HG03039 (cell line): ENCODE data around the gene RAD51B.
"Not testable (repeated sequence)": the region's sequence is repeated elsewhere in the genome, so short reads cannot be mapped to it uniquely, and the experiment has no call there.

Experiments
- ATAC-seq: cut with Tn5 transposase; IDR thresholded peaks from one replicate; pipeline ENCODE4 v1.9.1; 2021; ENCODE audit warnings: mild to moderate bottlenecking, moderate library complexity; ENCODE audit not compliant: unreplicated experiment

The RAD51B gene

GRCh38 chr14:67978749-67979148 lies 159.2 kb downstream of the RAD51B start:
- ATAC-seq = no peak

GRCh38 chr14:67982711-67983608 lies 163.4 kb downstream of the RAD51B start:
- no peak for ATAC-seq

GRCh38 chr14:67984274-67984673 lies 164.7 kb downstream of the RAD51B start:
- ATAC-seq = no peak

- ATAC-seq = no peak
Observed at GRCh38 chr14:67986131-67986841, 166.7 kb downstream of the RAD51B start.

- ATAC-seq = no peak
Observed at GRCh38 chr14:67987606-67988005, 168.0 kb downstream of the RAD51B start.

GRCh38 chr14:67988210-67988609 lies 168.6 kb downstream of the RAD51B start:
- ATAC-seq = not testable (repeated sequence)

GRCh38 chr14:67990576-67990975 lies 171.0 kb downstream of the RAD51B start:
- no peak for ATAC-seq

GRCh38 chr14:67994531-67994930 lies 175.0 kb downstream of the RAD51B start:
- no peak for ATAC-seq

GRCh38 chr14:67996235-67996634 lies 176.7 kb downstream of the RAD51B start:
- no peak for ATAC-seq

GRCh38 chr14:67998834-67999233 lies 179.3 kb downstream of the RAD51B start:
- no peak for ATAC-seq

- ATAC-seq = no peak
Observed at GRCh38 chr14:67999290-67999689, 179.7 kb downstream of the RAD51B start.

- ATAC-seq = no peak
Observed at GRCh38 chr14:67999705-68000384, 180.3 kb downstream of the RAD51B start.

GRCh38 chr14:68000511-68000910 lies 180.9 kb downstream of the RAD51B start:
- ATAC-seq = no peak

GRCh38 chr14:68008491-68008890 lies 188.9 kb downstream of the RAD51B start:
- ATAC-seq = no peak

GRCh38 chr14:68011406-68012028 lies 191.9 kb downstream of the RAD51B start:
- ATAC-seq = no peak

GRCh38 chr14:68012871-68013270 lies 193.3 kb downstream of the RAD51B start:
- ATAC-seq = no peak

GRCh38 chr14:68013326-68013725 lies 193.7 kb downstream of the RAD51B start:
- no peak for ATAC-seq

GRCh38 chr14:68014771-68015170 lies 195.2 kb downstream of the RAD51B start:
- no peak for ATAC-seq

GRCh38 chr14:68015356-68016254 lies 196.0 kb downstream of the RAD51B start:
- ATAC-seq = no peak
